Measurements from ENCODE around the gene QRFP.

Gene QRFP

GRCh38 chr9:130937146-130938076 lies 40.8 kb upstream of the QRFP start:
- Histone ChIP-seq H3K4me2 (ENCODE audit: low read length) (no peak overlapping the region), H3K27me3 (ENCODE audit: low read depth, low read length) (peaks cover 50% of the 10 kb centered on the region), H3K4me1 (ENCODE audit: low read length) (peaks cover 40% of the 10 kb centered on the region), H3K27ac (ENCODE audit: low read length) (no peak overlapping the region), H3K9me3 (ENCODE audit: insufficient read depth, low read length) (no peaks in the 10 kb centered on the region), H3K79me2 (ENCODE audit: low read length) (no peaks in the 10 kb centered on the region), H3K4me3 (ENCODE audit: low read length) (no peak overlapping the region), H2AFZ (ENCODE audit: low read depth, low read length) (no peak overlapping the region), H3K36me3 (replicated peaks; ENCODE audit: low read depth, low read length) (no peaks in the 10 kb centered on the region), H3K9ac (ENCODE audit: low read length) (no peak overlapping the region), H4K20me1 (ENCODE audit: insufficient read depth, low read length) (no peaks in the 10 kb centered on the region)
- TF ChIP-seq CTCF (IDR thresholded peaks at IDR 0.05; ENCODE audit: low read depth, low read length): no peak

- Histone ChIP-seq H3K27me3 (ENCODE audit: low read depth, low read length) (peaks cover 42% of the 10 kb centered on the region), H3K9ac (ENCODE audit: low read length) (no peak overlapping the region), H2AFZ (ENCODE audit: low read depth, low read length) (no peak overlapping the region), H3K4me1 (ENCODE audit: low read length) (peaks cover 49% of the 10 kb centered on the region), H3K79me2 (ENCODE audit: low read length) (no peaks in the 10 kb centered on the region), H3K27ac (ENCODE audit: low read length) (no peak overlapping the region), H3K4me3 (ENCODE audit: low read length) (no peak overlapping the region), H3K9me3 (ENCODE audit: insufficient read depth, low read length) (no peaks in the 10 kb centered on the region), H4K20me1 (ENCODE audit: insufficient read depth, low read length) (no peaks in the 10 kb centered on the region), H3K36me3 (replicated peaks; ENCODE audit: low read depth, low read length) (no peaks in the 10 kb centered on the region), H3K4me2 (ENCODE audit: low read length) (peak overlapping the region; percentile 40)
- TF ChIP-seq EZH2phosphoT487 (IDR thresholded peaks at IDR 0.05; ENCODE audit: low read depth) (no peak), CTCF (IDR thresholded peaks at IDR 0.05; ENCODE audit: low read depth, low read length) (no peak)
Observed at GRCh38 chr9:130936285-130937117, 39.9 kb upstream of the QRFP start.

- no peaks in the 10 kb centered on the region for H3K79me2 ChIP-seq (ENCODE audit: low read length)
- peaks cover 57% of the 10 kb centered on the region for H3K4me1 ChIP-seq (ENCODE audit: low read length)
- no peak overlapping the region for H2AFZ ChIP-seq (ENCODE audit: low read depth, low read length)
- no peak overlapping the region for H3K4me3 ChIP-seq (ENCODE audit: low read length)
- peaks cover 38% of the 10 kb centered on the region for H3K27me3 ChIP-seq (ENCODE audit: low read depth, low read length)
- peak overlapping the region; percentile 40 for H3K4me2 ChIP-seq (ENCODE audit: low read length)
- TF ChIP-seq CTCF (IDR thresholded peaks at IDR 0.05; ENCODE audit: low read depth, low read length): no peak
- H4K20me1 ChIP-seq (ENCODE audit: insufficient read depth, low read length): no peaks in the 10 kb centered on the region
- H3K27ac ChIP-seq (ENCODE audit: low read length): no peak overlapping the region
- no peak overlapping the region for H3K9ac ChIP-seq (ENCODE audit: low read length)
- H3K9me3 ChIP-seq (ENCODE audit: insufficient read depth, low read length): no peaks in the 10 kb centered on the region
- H3K36me3 ChIP-seq (replicated peaks; ENCODE audit: low read depth, low read length): no peaks in the 10 kb centered on the region
Observed at GRCh38 chr9:130935648-130936271, 39.1 kb upstream of the QRFP start.
